Stimulated activated naive CD4-positive, alpha-beta T cell treated with Interleukin-2 at 50 U/mL for 16 hours (primary cell): ENCODE measurements around the gene AFDN.

ENCODE experiments used
- DNase-seq: peaks from one replicate; lab custom pipeline; 2025; lab: John Stamatoyannopoulos, UW

The AFDN gene

DNA sequence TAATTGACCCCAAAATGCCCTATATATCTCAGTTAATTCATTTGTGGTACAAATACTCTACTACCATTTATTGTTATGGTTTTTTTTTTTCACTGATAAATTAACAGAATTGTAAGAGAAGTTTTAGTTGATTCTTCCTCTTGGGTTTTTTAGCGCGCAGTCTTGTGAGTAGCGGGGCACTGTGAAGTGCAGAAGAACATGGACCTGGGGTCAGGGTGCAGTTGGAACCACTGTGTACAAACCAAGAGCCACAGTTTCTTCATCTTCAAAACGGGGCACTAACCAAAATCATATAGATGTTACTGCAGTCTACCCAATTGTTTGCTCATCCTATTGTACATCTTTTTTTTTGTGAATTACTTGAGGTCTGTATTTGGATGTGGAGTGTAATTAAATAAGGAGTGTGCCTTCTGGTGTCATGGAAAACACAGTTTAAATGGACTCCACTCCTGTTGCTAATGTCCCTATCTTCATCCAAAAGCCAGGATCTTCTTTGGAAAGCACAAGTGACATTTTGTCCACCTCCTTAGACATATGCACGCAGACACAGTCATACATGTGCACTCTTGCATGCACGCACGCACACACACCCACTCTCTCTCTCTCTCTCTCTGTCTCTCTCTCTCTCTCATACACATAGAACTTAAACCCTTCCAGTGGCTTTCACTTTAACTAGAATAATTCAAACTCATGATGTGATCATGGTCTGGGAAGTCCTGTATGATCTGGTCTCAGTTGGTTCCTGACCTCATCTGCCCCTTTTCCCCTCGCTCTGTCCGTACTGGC, 51.5 kb downstream of the AFDN start:
- DNase-seq = no peak

DNA sequence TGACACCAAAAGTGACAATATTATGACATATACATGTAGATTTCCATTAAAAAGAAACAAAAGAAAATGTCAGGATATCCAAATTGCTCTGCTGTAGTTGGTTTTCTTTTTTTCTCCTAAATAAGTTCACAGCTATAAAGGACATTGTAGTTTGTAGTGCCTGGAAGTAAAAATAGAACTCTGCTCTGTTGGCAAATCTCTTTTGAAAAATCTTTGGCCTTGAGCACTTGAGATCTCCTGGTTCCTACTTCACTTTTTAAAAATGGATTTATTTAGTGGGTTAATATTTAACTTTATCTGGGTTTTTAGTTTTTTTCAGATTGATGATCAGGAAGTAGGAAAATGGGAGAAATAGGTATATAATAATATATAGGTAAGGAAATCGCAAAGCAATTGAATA, 52.9 kb downstream of the AFDN start:
- DNase-seq = no peak

DNA sequence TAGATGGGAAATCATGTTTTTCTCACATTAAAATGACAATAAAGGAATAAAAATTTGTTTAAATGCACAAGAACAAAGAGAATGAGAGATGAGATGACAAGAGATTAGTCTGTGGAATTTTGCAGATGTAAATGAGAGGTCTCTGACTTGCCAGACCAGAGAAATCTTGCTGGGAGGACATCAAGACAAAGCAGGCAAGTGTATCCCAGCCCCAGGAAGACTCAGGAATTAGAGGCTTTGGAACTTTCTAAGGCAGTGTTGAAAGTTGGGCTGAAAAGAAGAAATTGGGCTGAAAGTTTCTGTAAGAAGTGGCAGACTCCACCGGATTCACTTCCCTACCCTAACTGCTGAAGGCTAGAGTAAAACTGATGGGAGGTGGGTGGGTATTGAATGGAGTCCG, 54.6 kb downstream of the AFDN start:
- DNase-seq = no peak

DNA sequence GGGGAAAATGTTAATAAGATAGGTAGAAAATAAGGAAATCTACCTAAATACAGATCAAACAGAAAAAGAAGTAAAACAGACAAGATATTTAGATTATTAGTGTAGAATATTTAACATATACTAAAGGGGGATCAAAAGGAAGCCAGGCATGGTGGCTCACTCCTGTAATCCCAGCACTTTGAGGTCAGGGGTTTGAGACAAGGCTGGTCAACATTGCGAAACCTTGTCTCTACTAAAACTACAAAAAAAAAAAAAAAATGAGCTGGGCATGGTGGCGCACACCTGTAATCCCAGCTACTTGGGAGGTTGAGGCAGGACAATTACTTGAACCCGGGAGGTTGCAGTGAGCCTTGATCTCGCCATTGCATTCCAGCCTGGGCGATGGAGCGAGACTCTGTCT, 55.5 kb downstream of the AFDN start:
- no peak for DNase-seq

DNA sequence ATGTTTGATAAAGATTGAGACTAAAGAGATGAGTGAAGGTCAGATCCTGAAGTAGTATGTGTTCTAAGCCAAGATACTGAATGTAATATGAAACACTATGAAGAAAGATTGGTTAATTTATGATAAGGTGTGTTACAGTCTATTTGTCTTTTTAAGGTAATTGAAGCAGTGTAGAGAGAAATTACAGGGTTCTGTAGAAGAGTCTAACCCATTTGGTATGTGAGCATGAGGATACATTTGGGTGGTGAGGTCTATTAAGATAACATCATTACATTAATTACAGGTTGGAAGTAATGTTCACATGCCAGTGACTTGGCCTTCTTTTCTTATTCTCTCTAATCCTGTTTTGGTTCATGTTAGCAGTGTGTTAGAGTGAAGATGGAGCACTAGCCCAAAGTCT, 61.4 kb downstream of the AFDN start:
- DNase-seq = no peak

DNA sequence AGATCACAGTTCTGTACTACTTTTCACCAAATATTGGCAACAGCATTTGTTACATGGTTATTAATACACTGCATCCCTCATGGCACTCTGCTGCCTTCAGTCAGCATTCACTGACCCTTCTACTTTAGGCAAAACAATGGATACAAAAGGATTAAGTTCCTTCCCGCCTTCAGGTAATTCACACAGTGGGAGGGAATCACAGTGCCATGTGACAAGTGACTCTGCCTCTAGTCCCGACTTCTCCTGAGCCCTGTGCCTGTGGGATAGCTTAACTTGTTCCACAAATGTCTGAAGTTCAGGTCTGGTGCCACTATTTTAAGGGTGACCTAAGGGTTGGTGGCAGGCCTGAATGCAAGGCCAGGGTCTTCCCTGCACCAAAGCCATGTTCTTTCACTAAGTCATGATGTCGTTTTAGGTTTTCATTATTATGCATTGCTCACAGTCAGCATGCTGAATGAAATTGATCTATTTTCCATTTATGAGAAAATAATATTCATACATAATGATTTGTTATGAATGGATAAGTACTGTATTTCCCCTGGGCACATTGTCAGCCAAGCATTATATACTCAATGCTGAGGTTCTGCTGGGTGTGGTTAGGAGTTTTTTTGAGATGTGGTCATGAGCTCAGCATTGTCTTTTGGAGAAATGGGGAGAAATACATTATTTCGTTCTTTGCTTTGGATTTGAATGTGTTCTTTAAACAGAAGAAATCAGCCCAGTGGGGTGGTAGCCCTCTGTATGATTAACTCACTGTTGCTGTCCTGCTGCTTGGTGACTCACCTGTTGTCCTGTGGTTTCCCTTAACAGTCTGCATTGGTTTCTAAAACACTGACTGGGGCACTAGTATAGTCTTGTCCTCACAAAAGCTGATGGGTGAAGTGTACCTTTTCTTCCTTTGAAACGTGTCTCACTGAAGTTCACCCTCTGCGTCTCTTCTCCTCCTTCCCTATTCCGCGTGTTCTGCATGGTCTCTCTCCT, 66.4 kb downstream of the AFDN start:
- DNase-seq = no peak

DNA sequence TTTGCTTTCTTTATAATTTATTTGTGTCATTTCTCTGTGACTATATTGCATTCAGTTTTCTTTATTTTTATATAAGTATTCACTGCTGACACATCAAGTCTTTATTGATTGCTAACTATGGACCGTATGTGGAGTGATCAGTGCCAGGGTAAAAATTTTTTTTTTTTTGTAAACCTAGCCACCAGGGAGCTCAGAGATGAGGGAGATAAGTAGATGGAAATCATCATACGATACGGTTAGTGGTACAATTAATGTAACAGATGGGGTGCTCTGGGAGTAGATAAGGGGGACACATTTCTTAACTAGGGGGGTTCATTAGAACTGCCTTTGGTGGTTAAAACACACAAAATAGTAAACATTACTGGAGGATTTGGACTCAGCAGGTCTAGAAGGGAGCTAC, 68.3 kb downstream of the AFDN start:
- DNase-seq = no peak

DNA sequence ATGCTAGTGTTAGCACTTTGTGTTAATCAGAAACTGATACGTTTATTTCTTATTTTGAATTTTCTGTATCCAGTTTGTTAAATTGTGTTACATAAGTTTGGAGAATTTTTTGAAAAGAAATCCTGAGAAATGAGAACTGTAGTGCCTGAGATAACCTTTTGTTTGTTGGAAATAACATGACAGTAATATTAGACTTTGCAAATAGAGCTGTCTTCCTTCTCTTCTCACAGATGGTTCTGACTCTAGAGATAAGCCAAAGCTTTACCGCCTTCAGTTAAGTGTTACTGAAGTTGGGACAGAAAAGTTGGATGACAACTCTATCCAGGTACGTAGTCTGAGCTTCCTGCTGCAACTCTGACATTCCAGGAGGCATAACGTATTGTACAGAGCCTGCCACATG, 69.9 kb downstream of the AFDN start:
- no peak for DNase-seq

DNA sequence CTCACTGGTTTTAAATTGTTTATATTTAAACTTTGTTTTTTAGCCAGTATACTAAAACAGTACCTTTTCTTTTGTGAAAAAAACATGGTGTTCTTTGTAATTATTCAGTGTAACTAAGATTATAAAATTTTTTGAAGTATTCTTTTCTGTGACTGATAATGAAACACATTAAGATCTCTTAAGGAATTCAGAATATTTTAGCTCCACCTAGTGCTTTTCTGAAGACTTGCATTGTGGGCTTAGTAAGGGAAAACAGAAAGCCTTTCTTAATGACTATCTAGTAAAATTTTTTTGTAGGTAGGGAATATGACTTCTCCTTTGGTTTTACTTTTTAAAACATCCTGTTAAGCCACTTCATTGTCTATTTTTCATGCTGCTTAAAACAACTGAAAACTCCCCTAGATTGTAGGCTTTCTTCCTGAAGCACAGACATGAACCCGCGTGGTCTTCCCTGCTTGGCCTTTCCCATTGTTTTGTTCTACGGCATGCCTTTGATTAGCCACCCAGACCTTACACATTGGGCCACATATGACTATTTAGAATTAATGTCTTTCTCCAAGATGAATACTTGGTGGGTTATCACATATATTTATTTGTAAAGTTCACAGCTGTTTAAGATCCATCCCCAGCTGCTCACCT, 72.1 kb downstream of the AFDN start:
- no peak for DNase-seq

DNA sequence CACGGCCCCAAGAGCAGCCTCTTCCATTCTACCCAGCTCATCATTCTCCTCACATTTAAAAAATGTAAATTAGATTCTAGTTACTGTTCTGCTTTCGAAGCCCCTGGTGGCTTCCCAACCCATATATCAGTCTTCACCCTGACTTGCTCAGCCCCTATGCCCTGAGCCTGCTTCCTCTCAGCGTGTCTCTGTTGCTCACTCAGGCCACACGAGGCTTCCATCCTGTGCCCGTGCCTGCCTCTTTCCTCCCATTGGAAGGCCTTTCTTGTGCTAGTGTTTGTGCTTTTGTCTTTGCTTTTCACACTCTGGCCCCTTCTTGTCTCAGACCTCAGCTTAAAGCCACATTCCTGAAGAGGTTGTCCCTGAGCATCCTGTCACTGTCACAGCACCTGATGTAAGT, 78.1 kb downstream of the AFDN start:
- DNase-seq = no peak

DNA sequence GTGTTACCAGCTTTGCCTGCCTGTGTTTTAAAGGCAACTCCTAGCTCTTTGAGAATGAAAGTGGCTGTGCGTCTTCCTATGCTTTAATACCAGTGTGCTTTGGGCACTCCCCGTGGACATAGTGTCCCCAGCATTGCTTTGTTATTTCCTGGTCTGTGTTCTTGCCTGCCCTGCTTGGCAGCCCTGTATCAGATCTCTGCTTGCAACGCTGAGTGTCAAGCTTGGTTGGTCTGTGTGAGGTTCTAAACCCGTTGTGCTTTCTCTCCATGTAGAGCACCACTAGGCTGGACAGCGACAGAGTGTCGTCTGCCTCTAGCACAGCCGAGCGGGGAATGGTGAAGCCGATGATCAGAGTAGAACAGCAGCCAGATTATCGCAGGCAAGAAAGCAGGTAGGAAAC, 80.2 kb downstream of the AFDN start:
- no peak for DNase-seq

DNA sequence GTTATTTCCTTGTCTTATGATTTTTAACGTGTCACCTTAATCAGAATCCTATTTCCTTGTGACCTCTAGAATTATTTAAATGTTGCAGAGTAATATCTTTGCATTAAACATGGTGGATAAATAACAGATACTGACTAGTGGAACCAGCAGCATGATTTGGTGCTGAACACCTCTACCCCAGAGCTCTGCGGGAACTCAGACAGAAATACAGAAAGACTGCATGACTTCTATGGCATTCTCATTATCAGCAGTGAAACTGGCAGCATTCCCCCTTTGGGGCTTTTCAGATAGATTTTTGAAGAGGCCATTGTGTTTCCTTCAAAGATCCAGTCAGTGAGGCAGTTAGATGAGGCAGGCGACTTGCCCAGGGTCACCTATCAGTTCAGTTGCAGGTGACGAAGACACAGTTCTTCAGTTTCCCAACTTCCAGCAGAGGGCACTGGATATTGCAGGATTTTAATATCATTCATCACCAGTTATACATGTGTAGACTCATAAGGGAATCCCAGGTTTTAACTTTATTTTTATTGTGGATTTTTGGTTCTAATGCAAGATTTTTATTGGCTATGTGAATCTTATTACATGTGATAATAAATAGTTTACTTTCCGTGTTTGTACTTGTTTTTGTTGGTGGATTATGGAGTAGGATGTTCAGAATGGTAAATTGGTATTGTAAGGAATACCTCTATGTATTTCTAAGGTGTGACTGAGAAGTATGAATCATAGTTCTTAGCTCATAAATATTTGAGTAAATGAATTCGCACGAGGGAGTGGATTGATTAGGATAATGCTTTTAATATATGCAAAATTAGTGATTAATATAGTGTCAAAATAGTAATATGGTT, 81.3 kb downstream of the AFDN start:
- DNase-seq = no peak

DNA sequence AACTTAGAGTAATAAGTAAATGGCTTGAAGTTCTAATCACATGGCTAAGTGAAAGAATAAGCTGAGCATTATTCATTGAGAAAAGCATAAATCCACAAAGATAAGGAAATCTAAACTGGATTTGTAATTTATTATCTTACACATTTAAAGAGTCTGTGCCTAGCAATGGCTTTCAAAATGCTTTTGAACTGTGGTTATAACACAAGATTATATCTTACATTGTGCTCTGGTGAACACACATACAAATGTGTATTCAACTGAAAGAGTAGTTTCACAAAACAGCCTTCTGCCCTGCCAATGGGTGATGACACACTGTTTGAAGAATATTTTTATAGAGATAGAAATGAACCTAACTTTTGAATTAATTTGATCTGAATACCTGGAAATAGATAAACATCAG, 83.3 kb downstream of the AFDN start:
- DNase-seq = no peak

DNA sequence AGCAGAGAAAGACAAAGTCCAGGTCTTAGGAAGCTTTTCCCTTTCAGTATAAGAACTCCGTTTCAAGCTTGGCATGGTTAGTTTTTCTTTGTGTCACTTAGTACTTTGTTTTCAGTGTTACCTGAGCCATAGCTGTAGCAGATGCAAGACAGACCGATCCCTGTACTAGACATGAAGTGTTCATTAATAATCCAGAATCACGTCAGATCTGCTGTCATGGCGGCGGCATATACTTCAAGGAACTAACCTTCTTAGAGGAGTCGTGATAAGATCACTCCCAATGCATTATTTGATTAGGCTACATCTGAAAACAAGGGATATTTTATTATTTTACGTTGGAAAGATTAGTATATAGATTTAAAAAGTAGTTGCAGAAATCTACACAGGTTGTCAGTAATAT, 83.9 kb downstream of the AFDN start:
- no peak for DNase-seq

DNA sequence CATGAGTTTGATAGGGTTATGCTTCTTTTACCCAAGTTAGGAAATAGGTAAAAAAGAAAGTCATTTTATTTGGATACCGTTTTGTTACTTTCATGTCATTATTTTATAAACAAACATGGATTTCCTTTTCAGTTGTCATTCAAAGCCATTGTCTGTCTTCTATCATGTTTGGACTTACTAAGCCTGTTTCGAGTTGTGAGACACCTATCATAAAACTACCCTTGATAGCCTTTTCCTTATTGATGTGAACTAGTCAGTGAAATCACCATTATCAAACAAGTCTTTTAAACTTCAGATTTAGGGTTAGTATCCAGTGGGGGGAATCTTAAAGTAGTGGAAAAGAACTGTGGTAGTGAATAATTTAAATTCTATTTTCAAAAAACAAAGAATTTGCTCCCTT, 85.8 kb downstream of the AFDN start:
- no peak for DNase-seq

DNA sequence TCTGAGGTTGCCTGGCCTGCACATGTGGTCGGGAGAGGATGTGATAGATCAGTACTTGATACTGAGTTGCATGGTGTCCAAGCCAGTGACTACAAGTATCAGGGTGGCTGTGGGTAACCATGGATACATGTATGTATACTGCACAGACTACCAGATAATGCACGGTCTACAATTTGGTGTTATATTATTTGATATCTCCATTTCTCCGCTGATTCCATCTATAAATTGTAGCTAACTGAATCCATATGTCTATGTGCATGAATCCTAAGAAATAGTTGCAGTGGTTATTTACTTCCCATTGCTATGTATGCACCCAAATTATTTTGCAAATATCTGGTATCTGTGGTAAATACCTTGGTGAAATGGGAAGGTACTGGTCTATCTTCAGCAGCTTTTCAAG, 87.0 kb downstream of the AFDN start:
- DNase-seq = no peak

DNA sequence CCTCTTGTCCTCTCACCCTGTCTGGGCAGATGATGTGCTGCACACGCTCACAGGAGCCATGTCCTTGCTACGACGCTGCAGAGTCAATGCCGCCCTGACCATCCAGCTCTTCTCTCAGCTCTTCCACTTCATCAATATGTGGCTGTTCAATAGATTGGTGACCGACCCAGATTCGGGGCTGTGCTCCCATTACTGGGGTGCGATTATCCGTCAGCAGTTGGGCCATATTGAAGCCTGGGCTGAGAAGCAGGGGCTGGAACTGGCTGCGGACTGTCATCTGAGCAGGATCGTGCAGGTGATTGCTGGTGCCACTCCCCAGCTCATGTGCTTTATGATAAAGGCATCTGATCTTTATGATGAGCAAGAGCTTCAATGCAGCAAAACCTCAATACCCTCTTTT, 88.4 kb downstream of the AFDN start:
- no peak for DNase-seq

DNA sequence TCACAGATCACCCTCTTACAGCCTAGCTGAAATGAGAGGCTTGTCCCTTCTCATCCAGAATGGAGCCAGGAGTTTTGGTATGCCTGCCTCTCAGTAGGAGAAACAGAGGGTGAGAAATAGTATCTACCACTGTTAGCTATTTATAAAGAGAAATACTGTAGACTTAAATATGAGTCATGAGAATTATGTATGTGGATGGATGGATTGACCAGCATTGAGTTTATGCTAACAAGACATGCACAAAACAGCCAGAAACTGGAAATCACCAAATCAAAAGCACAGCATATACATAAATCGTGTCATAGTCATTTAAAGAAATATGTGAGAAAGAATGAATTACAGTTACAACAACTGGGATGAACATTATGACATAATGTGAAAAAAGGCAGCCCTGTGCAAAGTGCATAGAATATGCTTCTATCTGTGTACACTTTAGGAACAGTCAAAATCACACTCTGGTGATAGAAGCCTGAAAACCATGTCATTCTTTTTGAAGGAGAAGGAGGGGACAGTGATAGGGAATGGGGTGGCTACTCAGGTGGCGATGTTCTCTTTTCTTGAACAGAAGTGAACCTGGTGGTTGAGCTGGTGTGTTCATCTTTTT, 90.9 kb downstream of the AFDN start:
- no peak for DNase-seq

DNA sequence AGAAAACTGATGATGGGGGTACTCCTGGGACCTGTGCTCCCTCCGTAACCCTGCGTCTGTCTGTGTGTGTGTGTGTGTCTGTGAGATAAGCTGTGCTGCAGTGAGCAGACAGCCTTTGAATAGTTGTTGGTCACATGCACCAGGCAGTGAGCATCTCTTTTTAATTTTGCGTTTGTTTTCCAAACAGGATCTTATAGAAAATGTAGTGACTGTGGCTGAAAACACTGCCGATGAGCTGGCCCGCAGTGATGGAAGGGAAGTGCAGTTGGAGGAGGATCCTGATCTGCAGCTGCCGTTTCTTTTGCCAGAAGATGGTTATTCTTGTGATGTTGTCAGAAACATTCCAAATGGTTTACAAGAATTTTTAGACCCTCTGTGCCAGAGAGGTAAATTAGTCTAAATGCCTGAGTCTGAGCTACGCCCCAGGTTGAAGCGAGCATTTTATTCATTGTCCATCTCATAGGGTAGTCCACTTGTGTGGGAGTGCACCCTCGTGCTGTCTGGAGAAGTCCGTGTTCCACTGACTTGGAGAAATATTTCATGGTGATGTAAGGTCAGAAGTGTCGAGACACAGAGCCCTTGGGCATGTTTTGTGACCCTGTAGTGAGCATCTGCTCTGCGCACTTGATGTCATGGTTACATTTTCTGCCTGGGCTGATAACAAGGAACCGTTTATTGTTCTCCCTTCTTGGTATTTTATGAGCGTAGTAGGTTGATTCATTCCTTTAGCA, 92.0 kb downstream of the AFDN start:
- DNase-seq = no peak

DNA sequence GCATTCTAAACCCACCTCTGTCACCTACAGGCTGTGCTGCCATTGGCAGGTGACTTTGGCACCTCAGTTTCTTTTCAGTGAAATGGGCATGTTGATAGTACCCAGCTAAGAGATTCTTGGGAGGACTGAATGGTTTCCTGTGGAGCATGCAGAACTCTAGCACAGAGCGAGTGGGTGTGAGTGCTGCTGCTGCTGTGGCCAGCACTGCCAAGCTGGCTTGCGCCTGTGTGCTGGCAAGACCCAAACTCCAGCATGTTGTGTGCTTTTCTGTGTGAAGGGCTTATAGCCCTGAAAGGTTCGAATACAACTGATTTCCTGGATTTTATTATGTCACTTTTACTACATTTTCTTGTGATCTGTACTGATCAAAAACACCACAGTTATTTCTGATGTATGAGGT, 92.6 kb downstream of the AFDN start:
- DNase-seq = no peak

DNA sequence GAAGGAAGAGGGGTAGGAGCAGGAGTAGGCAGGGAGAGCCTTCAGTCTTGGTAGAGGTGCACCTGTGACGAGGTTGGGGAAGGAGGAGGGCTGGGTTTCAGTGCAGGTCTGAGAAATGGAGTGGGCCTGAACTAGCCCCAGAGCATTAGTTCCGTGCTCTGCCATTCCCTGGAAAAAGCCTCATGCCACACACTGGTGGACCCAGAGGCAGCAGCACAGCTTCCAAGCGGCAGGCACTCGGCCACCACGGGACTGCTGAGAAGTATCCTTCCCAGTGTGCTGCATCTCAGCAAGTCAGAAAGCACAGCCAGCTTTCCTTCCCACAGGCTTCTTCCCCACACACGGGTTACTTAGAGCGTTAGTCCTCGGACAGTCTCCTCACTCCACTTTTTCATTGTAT, 93.5 kb downstream of the AFDN start:
- DNase-seq = no peak
